ENCODE data around the gene MTURN. TPM values are rescaled to one million over a fixed set of nuclear protein-coding genes. Genes with fewer than 3 reads are reported as not detected.
"Not testable (repeated sequence)": the region's sequence is repeated elsewhere in the genome, so short reads cannot be mapped to it uniquely, and the experiment has no call there.

Gene MTURN
- total RNA-seq, 4 donors from 2014 or later = 32.0 to 86.3 (median 44.0) TPM

- Histone ChIP-seq H3K4me1 (peaks cover 19 to 27% of the 10 kb centered on the region in 2 donors), H3K27me3 (no peaks in the 10 kb centered on the region), H3K9me3 (no peaks in the 10 kb centered on the region), H3K36me3 (no peaks in the 10 kb centered on the region), H3K4me3 (replicated peaks in 1 of 3) (no peak overlapping the region), H3K27ac (peak overlapping the region; percentile 2 to 37 (median 35))
- WGBS, 2 donors = 59 to 76% methylated on average over 4 of the region's 4 CpGs
- DNase-seq = peak; percentile 80 to 83
- no peak for TF ChIP-seq POLR2A (IDR thresholded peaks at IDR 0.05)
- intact Hi-C loops (cut with DNase I) = no loop called here
Observed at GRCh38 chr7:30184791-30185487, 50.2 kb downstream of the MTURN start.

GRCh38 chr7:30185496-30185895 lies 50.7 kb downstream of the MTURN start:
- Histone ChIP-seq H3K36me3 (no peaks in the 10 kb centered on the region), H3K9me3 (no peaks in the 10 kb centered on the region), H3K4me1 (peaks cover 16 to 26% of the 10 kb centered on the region in 2 donors), H3K4me3 (replicated peaks in 1 of 3) (no peak overlapping the region), H3K27ac (peak overlapping the region in 1 of 3 donors; percentile 25), H3K27me3 (no peaks in the 10 kb centered on the region)
- TF ChIP-seq, protein P1, sequence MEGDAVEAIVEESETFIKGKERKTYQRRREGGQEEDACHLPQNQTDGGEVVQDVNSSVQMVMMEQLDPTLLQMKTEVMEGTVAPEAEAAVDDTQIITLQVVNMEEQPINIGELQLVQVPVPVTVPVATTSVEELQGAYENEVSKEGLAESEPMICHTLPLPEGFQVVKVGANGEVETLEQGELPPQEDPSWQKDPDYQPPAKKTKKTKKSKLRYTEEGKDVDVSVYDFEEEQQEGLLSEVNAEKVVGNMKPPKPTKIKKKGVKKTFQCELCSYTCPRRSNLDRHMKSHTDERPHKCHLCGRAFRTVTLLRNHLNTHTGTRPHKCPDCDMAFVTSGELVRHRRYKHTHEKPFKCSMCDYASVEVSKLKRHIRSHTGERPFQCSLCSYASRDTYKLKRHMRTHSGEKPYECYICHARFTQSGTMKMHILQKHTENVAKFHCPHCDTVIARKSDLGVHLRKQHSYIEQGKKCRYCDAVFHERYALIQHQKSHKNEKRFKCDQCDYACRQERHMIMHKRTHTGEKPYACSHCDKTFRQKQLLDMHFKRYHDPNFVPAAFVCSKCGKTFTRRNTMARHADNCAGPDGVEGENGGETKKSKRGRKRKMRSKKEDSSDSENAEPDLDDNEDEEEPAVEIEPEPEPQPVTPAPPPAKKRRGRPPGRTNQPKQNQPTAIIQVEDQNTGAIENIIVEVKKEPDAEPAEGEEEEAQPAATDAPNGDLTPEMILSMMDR (IDR thresholded peaks at IDR 0.05) = no peak
- no peak for TF ChIP-seq POLR2A (IDR thresholded peaks at IDR 0.05)
- intact Hi-C loops (cut with DNase I) = no loop called here
- no peak for DNase-seq

GRCh38 chr7:30186725-30187124 lies 51.9 kb downstream of the MTURN start:
- DNase-seq = no peak
- no peak overlapping the region for H3K4me3 ChIP-seq (replicated peaks in 1 of 3)
- H3K4me1 ChIP-seq = peaks cover 6 to 14% of the 10 kb centered on the region in 2 donors
- no peaks in the 10 kb centered on the region for H3K36me3 ChIP-seq
- no peak overlapping the region for H3K27ac ChIP-seq
- WGBS, 2 donors = 97 to 100% methylated on average over 1 of the region's 1 CpG
- TF ChIP-seq, protein P1 (IDR thresholded peaks at IDR 0.05) = no peak
- no peak for TF ChIP-seq POLR2A (IDR thresholded peaks at IDR 0.05)
- intact Hi-C loops (cut with DNase I) = no loop called here
- no peaks in the 10 kb centered on the region for H3K9me3 ChIP-seq
- no peaks in the 10 kb centered on the region for H3K27me3 ChIP-seq

DNA sequence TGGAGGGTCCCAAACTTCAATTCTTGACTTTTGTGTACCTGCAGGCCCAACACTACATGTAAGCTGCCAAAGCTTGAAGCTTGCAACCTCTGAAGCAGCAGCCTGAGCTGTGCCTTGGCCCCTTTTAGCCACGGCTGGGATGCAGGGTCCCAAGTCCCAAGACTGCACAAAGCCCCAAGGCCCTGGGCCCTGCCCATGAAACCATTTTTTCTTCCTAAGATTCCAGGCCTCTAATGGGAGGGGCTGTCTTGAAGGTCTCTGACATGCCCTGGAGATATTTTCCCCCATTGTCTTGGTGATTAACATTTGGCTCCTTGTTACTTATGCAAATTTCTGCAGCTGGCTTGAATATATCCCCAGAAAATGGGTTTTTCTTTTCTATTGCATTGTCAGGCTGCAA lies 52.7 kb downstream of the MTURN start:
- 89 to 100% methylated on average over 1 of the region's 1 CpG for WGBS, 2 donors
- intact Hi-C loops (cut with DNase I) = no loop called here
- no peaks in the 10 kb centered on the region for H3K36me3 ChIP-seq
- no peaks in the 10 kb centered on the region for H3K27me3 ChIP-seq
- H3K27ac ChIP-seq = no peak overlapping the region
- no peaks in the 10 kb centered on the region for H3K9me3 ChIP-seq
- H3K4me3 ChIP-seq (replicated peaks in 1 of 3) = no peak overlapping the region
- H3K4me1 ChIP-seq = peaks cover 6 to 13% of the 10 kb centered on the region in 2 donors
- no peak for DNase-seq
- no peak for TF ChIP-seq POLR2A (IDR thresholded peaks at IDR 0.05)
- TF ChIP-seq, protein P1 (IDR thresholded peaks at IDR 0.05) = no peak

GRCh38 chr7:30188381-30188780 lies 53.6 kb downstream of the MTURN start:
- intact Hi-C loops (cut with DNase I); H3K9me3 ChIP-seq; H3K4me3 ChIP-seq (replicated peaks in 1 of 3); H3K36me3 ChIP-seq; DNase-seq; H3K27me3 ChIP-seq; H3K27ac ChIP-seq: not testable (repeated sequence)
- 86 to 91% methylated on average over 2 of the region's 2 CpGs for WGBS, 2 donors
- H3K4me1 ChIP-seq = peaks cover 6 to 13% of the 10 kb centered on the region in 2 donors

GRCh38 chr7:30188811-30189210 lies 54.0 kb downstream of the MTURN start:
- 62 to 72% methylated on average over 2 of the region's 2 CpGs for WGBS, 2 donors
- H3K27me3 ChIP-seq = no peaks in the 10 kb centered on the region
- H3K9me3 ChIP-seq = no peaks in the 10 kb centered on the region
- intact Hi-C loops (cut with DNase I) = no loop called here
- peaks cover 6 to 13% of the 10 kb centered on the region in 2 donors for H3K4me1 ChIP-seq
- H3K4me3 ChIP-seq (replicated peaks in 1 of 3) = no peak overlapping the region
- TF ChIP-seq POLR2A (IDR thresholded peaks at IDR 0.05) = no peak
- TF ChIP-seq, protein P1 (IDR thresholded peaks at IDR 0.05) = no peak
- no peak for DNase-seq
- no peaks in the 10 kb centered on the region for H3K36me3 ChIP-seq
- H3K27ac ChIP-seq = no peak overlapping the region

All from thyroid gland (tissue), 4 donors.